ENCODE measurements around the gene UXS1.

Gene UXS1

GRCh38 chr2:106076941-106077340 is 117.2 kb downstream of the UXS1 start:
- DNase-seq (ENCODE audit: low read depth), result no peak

- no peak for DNase-seq (ENCODE audit: low read depth)
Measured at GRCh38 chr2:106075048-106075447, 119.1 kb downstream of the UXS1 start.

- no peak for DNase-seq (ENCODE audit: low read depth)
Measured at GRCh38 chr2:106073678-106074406, 120.3 kb downstream of the UXS1 start.

- DNase-seq (ENCODE audit: low read depth), result no peak
Measured at GRCh38 chr2:106070181-106070580, 123.9 kb downstream of the UXS1 start.

- no peak for DNase-seq (ENCODE audit: low read depth)
Measured at GRCh38 chr2:106068451-106068850, 125.7 kb downstream of the UXS1 start.

- no peak for DNase-seq (ENCODE audit: low read depth)
Measured at GRCh38 chr2:106065983-106066820, 127.9 kb downstream of the UXS1 start.

GRCh38 chr2:106065268-106065982 is 128.7 kb downstream of the UXS1 start:
- no peak for DNase-seq (ENCODE audit: low read depth)

- no peak for DNase-seq (ENCODE audit: low read depth)
Measured at GRCh38 chr2:106063181-106063580, 130.9 kb downstream of the UXS1 start.

- no peak for DNase-seq (ENCODE audit: low read depth)
Measured at GRCh38 chr2:106062627-106063026, 131.5 kb downstream of the UXS1 start.

GRCh38 chr2:106061611-106062349 is 132.3 kb downstream of the UXS1 start:
- no peak for DNase-seq (ENCODE audit: low read depth)

GRCh38 chr2:106059416-106060065 is 134.6 kb downstream of the UXS1 start:
- no peak for DNase-seq (ENCODE audit: low read depth)

GRCh38 chr2:106058469-106059137 is 135.5 kb downstream of the UXS1 start:
- no peak for DNase-seq (ENCODE audit: low read depth)

- no peak for DNase-seq (ENCODE audit: low read depth)
Measured at GRCh38 chr2:106057206-106057605, 136.9 kb downstream of the UXS1 start.

GRCh38 chr2:106054880-106055655 is 139.0 kb downstream of the UXS1 start:
- no peak for DNase-seq (ENCODE audit: low read depth)

GRCh38 chr2:106054321-106054720 is 139.8 kb downstream of the UXS1 start:
- no peak for DNase-seq (ENCODE audit: low read depth)

GRCh38 chr2:106053581-106053980 is 140.5 kb downstream of the UXS1 start:
- no peak for DNase-seq (ENCODE audit: low read depth)

- DNase-seq (ENCODE audit: low read depth), result peak; percentile 49
Measured at GRCh38 chr2:106053116-106053515, 141.0 kb downstream of the UXS1 start.

- no peak for DNase-seq (ENCODE audit: low read depth)
Measured at GRCh38 chr2:106044859-106045258, 149.2 kb downstream of the UXS1 start.

- DNase-seq (ENCODE audit: low read depth), result no peak
Measured at GRCh38 chr2:106044021-106044420, 150.1 kb downstream of the UXS1 start.

Measured in HS-27A (cell line).